22Rv1 (cell line): ENCODE measurements around the gene DPP6.

Experiments
- ZFX ChIP-seq: fragments of 450-650 bp; IDR thresholded peaks from 2 replicates; pipeline ENCODE4 v1.6.1; 2017; ENCODE audit warnings: antibody characterized with exemption, borderline replicate concordance
- TF ChIP-seq, protein P1 (sequence below): fragments of 450-650 bp; IDR thresholded peaks from 2 replicates; pipeline ENCODE4 v1.5.1; 2017; ENCODE audit warnings: mild to moderate bottlenecking

DNA sequence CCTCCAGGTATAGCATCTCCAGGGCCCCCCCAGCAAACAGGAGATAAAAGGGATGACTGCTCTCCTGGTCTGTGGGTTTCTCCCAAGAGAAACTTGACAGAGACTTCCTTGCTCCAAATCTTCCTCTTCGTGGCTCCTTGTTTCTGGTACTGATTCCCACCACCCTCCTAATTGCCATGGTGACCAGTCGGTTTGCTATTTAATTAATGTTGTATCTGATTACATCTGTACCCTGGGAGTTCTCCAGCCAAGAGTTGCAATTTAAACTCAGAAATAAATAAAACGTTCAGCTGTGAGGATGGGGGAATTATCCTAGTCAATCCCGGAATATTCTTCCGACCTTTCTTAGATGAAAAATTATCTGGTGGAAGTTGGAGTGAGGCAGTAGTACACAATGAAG, 686.0 kb downstream of the DPP6 start:
- TF ChIP-seq, protein P1, sequence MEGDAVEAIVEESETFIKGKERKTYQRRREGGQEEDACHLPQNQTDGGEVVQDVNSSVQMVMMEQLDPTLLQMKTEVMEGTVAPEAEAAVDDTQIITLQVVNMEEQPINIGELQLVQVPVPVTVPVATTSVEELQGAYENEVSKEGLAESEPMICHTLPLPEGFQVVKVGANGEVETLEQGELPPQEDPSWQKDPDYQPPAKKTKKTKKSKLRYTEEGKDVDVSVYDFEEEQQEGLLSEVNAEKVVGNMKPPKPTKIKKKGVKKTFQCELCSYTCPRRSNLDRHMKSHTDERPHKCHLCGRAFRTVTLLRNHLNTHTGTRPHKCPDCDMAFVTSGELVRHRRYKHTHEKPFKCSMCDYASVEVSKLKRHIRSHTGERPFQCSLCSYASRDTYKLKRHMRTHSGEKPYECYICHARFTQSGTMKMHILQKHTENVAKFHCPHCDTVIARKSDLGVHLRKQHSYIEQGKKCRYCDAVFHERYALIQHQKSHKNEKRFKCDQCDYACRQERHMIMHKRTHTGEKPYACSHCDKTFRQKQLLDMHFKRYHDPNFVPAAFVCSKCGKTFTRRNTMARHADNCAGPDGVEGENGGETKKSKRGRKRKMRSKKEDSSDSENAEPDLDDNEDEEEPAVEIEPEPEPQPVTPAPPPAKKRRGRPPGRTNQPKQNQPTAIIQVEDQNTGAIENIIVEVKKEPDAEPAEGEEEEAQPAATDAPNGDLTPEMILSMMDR = no peak
- no peak for TF ChIP-seq ZFX
